Fibroblast of villous mesenchyme (primary cell): ENCODE results near the gene TAF11L7. TPM values are rescaled to one million over a fixed set of nuclear protein-coding genes. Genes with fewer than 3 reads are reported as not detected.
"Not testable (repeated sequence)": the region's sequence is repeated elsewhere in the genome, so short reads cannot be mapped to it uniquely, and the experiment has no call there.

Experiments
- DNase-seq: peaks from one replicate; pipeline ENCODE4 v3.0.0-alpha.2; 2010; ENCODE audit warnings: low read depth
- H3K4me3 ChIP-seq: 2 replicates; pipeline ENCODE4 v1.5.1; 2011; ENCODE audit warnings: low read depth, mild to moderate bottlenecking, low read length
- total RNA-seq: library from RNA; depleted of rRNA; stranded (reverse); fragments of >200 nt; gene quantifications from 2 replicates; pipeline ENCODE4 v1.2.3, GENCODE V29; 2012
- TF ChIP-seq, protein P1 (sequence below): IDR thresholded peaks from 2 replicates; pipeline ENCODE4 v1.5.1; 2012; ENCODE audit warnings: low read depth, mild to moderate bottlenecking, low read length; ENCODE audit not compliant: insufficient read depth

The TAF11L7 gene
- not detected in 2 replicates for total RNA-seq

DNA sequence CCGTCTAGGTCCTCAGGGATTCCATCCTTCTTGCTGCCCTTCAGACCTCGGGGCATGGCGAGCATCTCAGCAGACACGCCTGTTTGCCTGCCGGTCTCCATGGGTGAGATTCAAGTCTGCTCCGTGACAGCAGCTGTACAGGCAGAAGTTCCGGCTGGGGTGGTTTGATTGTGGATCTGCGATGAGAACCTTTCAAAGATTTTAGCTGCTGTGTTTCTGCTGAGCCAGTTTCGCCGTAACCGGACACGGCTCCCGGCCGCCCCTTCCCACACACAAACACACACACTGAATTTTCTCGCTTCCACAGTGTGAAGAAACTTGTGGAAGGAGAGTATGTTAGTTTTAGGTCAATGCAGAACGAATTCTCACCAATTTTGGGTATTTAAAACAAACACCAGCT is at the start of gene TAF11L7:
TSS of gene TAF11L7 (minus strand) at position 101 of the 400 bp plus-strand sequence.
- not testable (repeated sequence) for DNase-seq, H3K4me3 ChIP-seq

DNA sequence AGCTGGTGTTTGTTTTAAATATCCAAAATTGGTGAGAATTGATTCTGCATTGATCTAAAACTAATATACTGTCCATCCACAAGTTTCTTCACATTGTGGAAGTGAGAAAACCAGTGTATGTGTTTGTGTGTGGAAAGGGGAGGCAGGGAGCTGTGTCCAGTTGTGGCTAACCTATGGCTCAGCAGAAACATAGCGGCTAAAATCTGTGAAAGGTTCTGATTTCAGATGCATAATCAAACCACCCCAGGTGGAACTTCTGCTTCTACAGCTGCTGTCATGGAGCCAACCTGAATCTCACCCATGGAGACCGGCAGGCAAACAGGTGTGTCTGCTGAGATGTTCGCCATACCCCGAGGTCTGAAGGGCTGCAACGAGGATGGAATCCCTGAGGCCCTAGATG is 48.6 kb upstream of the TAF11L7 start, which contains the start of gene TAF11L14:
TSS of gene TAF11L14 (plus strand) at position 301 of the 400 bp plus-strand sequence.
- TF ChIP-seq, protein P1, sequence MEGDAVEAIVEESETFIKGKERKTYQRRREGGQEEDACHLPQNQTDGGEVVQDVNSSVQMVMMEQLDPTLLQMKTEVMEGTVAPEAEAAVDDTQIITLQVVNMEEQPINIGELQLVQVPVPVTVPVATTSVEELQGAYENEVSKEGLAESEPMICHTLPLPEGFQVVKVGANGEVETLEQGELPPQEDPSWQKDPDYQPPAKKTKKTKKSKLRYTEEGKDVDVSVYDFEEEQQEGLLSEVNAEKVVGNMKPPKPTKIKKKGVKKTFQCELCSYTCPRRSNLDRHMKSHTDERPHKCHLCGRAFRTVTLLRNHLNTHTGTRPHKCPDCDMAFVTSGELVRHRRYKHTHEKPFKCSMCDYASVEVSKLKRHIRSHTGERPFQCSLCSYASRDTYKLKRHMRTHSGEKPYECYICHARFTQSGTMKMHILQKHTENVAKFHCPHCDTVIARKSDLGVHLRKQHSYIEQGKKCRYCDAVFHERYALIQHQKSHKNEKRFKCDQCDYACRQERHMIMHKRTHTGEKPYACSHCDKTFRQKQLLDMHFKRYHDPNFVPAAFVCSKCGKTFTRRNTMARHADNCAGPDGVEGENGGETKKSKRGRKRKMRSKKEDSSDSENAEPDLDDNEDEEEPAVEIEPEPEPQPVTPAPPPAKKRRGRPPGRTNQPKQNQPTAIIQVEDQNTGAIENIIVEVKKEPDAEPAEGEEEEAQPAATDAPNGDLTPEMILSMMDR: no peak
- H3K4me3 ChIP-seq: no peak within 1 kb of the TSS
- no peak for DNase-seq

DNA sequence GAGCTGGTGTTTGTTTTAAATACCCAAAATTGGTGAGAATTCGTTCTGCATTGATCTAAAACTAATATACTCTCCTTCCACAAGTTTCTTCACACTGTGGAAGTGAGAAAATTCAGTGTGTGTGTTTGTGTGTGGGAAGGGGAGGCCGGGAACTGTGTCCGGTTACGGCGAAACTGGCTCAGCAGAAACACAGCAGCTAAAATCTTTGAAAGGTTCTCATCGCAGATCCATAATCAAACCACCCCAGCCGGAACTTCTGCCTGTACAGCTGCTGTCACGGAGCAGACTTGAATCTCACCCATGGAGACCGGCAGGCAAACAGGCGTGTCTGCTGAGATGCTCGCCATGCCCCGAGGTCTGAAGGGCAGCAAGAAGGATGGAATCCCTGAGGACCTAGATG is 46.2 kb upstream of the TAF11L7 start, which contains the start of gene TAF11L13:
TSS of gene TAF11L13 (plus strand) at position 301 of the 400 bp plus-strand sequence.
- H3K4me3 ChIP-seq: not testable (repeated sequence)

DNA sequence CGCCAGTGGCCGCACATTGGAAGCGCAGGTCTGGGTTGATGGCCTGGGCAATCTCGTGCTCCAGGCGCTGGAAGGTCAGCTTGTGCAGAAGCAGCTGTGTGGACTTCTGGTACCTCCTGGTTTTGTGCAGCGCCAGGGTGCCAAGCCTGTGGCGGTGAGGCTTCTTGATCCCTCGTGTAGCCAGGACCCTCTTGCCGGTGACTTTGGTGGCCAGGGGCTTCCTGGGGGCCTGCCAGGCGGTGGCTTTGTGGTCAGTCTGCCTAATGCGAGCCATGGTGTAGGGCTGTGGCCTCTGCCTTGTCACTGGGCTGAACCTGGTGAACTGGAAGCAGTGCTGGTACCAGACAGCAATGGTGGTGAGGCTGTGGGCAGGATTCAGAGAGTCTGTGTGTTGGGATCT is 40.1 kb upstream of the TAF11L7 start:
- DNase-seq: no peak
- TF ChIP-seq, protein P1: no peak
- H3K4me3 ChIP-seq: no peak overlapping the region

More for the DNA sequence above, 46.2 kb upstream of the TAF11L7 start, which contains the start of gene TAF11L13:
- DNase-seq: not testable (repeated sequence)

DNA sequence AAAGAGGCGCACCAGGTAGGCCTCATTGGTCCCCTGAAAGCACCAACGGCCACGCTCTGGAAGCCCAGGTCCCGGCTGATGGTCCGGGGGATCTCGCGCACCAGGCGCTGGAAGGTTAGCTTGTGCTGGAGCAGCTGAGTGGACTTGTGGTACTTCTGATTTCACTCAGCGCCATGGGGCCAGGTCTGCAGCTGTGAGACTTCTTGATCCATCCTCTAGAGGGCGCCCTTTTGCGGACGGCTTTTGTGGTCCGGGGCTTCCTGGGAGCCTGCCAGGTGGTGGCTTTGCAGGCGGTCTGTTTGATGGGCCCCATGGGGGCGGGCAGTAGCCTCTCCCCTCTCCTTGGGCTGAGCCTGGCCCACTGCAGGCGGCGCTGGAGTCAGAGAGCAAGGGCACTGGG is 35.1 kb upstream of the TAF11L7 start:
- no peak for DNase-seq
- H3K4me3 ChIP-seq: no peak overlapping the region
- TF ChIP-seq, protein P1: no peak

DNA sequence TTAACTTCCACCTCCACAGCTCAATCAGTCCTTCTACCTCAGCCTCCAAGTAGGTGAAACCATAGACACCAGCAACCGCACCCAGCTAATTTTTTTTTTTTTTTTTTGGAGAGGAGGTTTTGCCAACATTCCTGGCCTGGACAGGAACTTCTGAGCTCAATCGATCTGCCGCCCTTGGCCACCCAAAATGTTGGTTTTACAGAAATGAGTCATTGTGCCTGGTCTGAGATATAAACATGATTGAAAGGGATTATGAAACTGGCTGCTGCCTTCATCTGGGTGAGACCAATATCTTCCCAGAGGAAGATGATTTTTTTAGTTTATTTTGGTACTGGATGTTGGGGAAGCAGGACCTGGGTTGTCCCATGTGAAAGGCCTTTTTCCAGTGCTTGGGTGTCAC is 33.8 kb upstream of the TAF11L7 start:
- DNase-seq: no peak
- no peak overlapping the region for H3K4me3 ChIP-seq
- TF ChIP-seq, protein P1: no peak

DNA sequence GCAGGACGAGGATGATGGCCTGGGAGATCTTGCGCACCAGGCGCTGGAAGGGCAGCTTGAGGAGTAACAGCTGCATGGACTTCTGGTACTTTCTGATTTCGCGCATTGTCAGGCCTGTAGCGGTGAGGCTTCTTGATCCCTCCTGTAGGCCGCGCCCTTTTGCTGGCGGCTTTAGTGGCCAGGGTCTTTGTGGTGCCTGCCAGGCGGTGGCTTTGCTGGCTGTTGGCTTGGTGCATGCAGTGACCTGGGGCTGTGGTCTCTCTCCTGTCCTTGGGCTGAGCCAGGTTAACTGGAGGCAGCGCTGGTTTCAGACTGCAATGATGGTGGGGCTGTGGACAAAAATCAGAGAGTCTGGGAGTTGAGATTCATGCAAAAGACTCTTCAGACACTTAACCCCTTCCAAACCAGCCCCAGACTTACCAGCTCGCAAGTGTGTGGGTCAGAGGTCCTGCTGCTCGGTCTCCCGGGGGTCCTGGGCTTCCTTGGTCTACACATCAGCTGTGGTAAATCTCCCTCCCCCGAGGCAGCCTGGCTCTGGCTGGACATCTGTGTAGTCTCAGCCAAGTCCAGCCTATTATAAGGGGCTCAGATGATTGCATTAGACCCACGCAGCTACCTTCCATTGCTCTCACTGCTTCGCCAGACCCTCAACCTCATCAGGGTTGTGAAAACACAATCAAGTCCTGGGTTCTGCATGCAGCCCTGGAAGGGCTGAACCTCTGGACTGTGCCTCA is 29.5 kb upstream of the TAF11L7 start:
- TF ChIP-seq, protein P1: no peak
- DNase-seq: no peak

DNA sequence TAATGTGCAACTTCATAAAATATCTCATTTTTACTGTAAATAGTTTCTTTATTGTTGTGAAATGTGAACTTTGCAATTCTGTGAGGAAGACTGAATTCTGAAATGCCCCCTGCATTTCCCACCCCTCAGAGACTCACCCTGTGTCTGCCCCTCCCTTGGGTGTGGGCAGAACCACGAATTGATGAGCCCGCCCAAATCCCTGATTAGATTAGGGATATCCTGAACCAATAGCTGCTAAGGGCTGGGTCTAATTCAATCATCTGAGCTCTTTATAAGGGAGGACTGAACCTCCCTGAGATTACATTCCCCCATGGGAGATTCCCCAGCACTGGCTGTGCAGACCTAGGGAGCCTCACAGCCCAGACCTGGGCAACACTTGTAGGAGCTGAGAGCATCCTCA is 24.5 kb upstream of the TAF11L7 start, which contains the start of gene TAF11L12:
TSS of gene TAF11L12 (plus strand) at position 301 of the 400 bp plus-strand sequence.
- DNase-seq, H3K4me3 ChIP-seq: not testable (repeated sequence)

More for the DNA sequence above, 29.5 kb upstream of the TAF11L7 start:
- no peak overlapping the region for H3K4me3 ChIP-seq

DNA sequence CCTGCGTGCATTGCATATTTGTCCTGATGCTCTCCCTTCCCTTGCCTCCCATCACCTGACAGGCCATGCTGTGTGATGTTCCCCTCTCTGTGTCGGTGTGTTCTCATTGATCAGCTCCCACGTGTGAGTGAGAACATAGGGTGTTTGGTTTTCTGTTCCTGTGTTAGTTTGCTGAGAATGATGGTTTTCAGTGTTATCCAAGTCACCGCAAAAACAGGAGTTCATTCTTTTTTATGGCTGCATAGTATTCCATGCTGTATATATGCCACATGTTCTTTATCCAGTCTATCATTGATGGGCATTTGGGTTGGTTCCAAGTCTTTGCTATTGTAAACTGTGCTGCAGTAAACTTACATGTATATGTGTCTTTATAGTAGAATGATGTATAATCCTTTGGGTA is 21.9 kb upstream of the TAF11L7 start:
- DNase-seq, H3K4me3 ChIP-seq: not testable (repeated sequence)
